GM12872 (cell line): ENCODE measurements around the gene CD86.

Experiments
- TF ChIP-seq, protein P1 (sequence below): IDR thresholded peaks from 3 replicates; pipeline ENCODE4 v1.5.1; 2011; ENCODE audit warnings: low read depth, mild to moderate bottlenecking, low read length, moderate library complexity; ENCODE audit not compliant: insufficient read depth

CD86 gene

DNA sequence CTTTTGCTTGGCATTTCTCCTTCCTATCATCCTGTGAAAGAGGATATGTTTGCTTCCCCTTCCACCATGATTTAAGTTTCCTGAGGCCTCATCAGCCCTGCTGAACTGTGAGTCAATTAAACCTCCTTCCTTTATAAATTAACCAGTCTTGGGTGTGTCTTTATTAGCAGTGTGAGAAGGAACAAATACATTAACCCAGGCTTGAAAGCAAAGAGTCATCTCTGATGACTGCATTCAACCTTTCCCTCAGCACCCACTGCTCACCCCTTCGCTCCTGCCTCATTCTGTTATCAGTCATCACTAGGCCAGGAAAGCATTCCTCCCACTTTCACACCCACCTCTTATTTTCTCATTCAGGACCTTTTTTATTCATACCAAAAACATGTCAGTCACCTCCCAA is 68.7 kb downstream of the CD86 start:
- TF ChIP-seq, protein P1, sequence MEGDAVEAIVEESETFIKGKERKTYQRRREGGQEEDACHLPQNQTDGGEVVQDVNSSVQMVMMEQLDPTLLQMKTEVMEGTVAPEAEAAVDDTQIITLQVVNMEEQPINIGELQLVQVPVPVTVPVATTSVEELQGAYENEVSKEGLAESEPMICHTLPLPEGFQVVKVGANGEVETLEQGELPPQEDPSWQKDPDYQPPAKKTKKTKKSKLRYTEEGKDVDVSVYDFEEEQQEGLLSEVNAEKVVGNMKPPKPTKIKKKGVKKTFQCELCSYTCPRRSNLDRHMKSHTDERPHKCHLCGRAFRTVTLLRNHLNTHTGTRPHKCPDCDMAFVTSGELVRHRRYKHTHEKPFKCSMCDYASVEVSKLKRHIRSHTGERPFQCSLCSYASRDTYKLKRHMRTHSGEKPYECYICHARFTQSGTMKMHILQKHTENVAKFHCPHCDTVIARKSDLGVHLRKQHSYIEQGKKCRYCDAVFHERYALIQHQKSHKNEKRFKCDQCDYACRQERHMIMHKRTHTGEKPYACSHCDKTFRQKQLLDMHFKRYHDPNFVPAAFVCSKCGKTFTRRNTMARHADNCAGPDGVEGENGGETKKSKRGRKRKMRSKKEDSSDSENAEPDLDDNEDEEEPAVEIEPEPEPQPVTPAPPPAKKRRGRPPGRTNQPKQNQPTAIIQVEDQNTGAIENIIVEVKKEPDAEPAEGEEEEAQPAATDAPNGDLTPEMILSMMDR = no peak

DNA sequence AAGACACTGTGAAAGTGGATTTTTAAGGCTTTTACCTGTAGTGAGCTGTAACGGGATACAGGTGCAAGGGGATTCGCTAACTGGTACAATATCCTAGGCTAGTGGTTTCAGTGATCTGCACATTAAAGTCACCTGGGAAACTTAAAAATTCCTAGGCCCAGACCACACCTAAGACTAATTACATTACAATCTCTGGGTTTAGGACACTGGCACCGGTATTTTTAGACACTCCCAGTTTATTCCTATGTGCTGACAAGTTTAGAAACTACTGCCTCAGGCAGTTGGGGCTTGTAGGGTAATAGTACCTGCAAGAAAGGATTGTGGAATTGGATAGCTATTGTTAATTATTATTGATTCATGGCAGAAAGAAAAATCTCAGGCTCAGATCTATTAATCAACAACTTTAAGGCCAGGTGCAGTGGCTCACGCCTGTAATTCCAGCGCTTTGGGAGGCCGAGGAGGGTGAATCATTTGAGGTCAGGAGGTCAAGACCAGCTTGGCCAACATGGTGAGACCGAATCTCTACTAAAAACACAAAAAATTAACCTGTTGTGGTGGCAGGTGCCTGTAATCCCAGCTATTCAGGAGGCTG is 77.9 kb downstream of the CD86 start:
- TF ChIP-seq, protein P1 = no peak

DNA sequence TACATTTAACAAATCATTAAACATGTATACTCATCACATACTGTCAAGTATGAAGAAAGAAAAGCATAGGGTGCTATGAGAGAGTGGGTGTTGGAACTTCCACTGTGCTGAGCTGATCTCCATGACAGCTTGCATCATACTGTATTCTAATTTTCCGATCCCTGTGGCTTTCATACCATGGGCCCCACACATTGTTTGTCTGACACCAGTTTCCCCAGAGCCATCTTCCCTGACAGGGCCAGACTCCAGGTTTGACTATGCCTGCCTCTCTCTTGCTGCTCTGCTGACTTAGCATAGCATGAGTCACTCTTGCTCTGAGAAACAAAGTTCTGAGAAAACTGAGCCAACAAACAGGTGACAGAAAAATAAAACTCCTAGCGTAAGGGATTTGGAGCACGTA is 91.3 kb downstream of the CD86 start:
- TF ChIP-seq, protein P1 = no peak

DNA sequence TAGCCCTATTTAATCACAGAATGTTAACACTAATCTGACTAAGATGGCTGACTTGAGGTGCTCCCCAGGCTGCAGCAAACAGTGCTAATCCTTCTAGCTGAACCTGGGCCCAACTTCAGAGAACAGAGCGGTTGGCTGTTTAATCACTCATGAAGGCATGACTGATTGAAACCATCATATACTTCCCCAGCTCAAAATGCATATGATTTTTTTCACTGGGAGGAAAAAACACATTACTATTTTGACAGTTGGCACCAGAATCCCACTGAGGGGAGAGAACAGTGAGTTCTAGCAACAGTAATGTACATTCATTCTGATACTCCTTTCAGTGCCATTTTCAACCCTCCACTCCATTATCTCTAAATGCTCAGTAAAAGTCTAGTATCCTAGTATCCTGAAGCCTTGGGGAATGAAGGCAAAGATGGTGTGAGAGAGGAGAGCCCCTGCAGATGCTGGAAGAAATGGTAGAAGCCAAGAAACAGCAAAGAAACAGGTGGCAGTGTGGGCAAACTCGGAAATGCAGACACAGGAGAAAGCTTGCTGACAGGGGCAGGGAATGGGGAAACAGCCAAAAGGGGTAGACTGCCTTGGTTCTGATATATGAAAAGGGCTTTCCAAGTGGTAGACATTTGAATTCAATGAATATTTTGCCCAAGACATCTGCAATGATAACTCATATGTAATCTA is 93.9 kb downstream of the CD86 start:
- TF ChIP-seq, protein P1 = no peak

DNA sequence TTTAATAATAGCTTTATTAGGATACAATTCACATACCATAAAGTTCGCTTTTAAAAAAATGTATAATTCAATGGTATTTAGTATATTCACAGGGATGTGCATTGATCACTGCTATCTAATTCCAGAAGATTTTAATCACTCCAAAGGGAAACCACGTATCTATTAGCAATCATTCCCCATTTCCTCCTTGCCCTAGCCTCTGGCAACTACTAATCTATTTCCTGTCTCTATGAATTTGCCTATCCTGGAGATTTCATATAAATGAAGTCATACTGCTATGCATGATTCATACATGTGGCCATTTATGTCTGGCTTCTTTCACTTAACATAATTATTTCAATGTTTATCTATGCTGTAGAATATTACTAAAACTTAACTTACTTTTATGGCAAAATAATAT is 96.3 kb downstream of the CD86 start:
- TF ChIP-seq, protein P1 = no peak

DNA sequence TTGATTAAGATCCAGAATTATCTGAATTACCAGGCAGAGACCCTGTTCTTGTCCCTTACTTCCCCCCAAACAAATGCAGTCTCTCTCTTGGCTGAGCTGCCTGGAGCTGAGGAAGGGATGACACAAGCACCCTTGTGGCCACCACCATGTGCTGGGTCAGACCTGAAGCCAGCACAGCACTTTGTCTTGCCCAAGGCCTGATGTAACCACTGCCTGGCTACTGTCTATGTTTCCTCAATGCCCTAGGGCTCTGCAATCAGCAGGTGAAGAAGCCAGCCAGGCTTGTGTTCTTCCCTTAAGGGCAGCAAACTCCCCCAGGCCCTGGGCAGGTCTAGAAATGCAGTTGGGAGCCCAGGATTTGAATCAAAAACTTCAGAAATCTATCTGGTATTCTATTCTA is 112.5 kb downstream of the CD86 start:
- TF ChIP-seq, protein P1 = no peak

DNA sequence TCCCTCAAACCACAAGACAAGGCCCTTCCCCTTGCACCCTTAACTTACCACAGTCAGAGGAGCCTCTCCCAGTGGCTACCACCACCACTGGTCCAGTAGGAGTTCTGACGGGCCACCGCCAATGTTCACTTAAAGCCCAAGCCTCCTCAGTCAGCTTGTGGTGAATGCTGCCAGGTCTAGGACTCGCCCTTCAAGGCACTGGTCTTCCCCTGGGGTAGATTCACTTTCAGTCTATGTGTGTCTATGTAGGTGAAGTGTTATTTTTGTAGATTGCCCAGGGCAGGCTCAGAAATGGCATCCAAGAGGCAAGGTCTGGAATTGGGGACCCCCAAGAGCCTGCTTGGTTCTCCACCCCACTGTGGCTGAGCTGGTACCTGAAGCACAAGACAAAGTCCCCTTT is 112.9 kb downstream of the CD86 start:
- TF ChIP-seq, protein P1 = no peak
